ENCODE measurements around the gene CRELD2. TPM values are rescaled to one million over a fixed set of nuclear protein-coding genes. Genes with fewer than 3 reads are reported as not detected.

The CRELD2 gene
- total and polyA plus RNA-seq, 2 of the 13 experiments (the other 11 are each of a cell fraction or from before 2014, with no cell fraction given): 17.2 to 44.7 TPM

DNA sequence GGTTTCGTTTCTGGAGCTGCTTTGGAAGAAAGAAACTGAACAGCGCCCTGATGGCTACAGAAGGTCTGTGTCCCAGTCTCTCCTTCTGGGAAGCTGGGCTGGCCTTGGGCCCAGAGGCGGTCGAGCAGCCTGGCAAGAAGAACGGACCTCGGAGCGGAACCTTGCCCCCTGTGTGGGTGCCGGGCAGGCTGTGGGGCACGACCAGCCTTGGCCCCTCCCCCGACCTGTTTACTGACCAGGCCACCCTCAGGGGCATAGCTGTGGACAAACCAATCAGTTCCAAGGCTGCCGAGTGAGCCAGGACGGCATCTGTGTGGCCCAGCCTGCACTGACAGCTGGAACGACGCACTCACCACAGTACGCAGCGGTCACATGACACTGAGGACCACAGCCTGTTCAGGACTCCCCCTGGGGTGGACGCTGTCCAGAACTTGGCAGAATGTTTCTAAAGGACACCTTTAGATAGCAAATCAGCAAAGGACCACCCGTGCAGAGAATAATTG lies 49.3 kb downstream of the CRELD2 start (continued):
- TF ChIP-seq POLR2AphosphoS5 (IDR thresholded peaks at IDR 0.05; ENCODE audit: low read depth, low read length) (0 out of 2 replicates have a peak, but pooled peaks have one; percentile 22), ZBTB42 (CRISPR knock-in tag; IDR thresholded peaks at IDR 0.05) (no peak), IRX3 (CRISPR knock-in tag; IDR thresholded peaks at IDR 0.05; ENCODE audit: borderline replicate concordance, low read depth) (no peak), ZNF724P (CRISPR knock-in tag; IDR thresholded peaks at IDR 0.05; ENCODE audit: borderline replicate concordance) (no peak), ZEB1 (IDR thresholded peaks at IDR 0.05; ENCODE audit: insufficient replicate concordance, low read depth) (peak; percentile 22), MED1 (CRISPR knock-in tag; IDR thresholded peaks at IDR 0.05) (peak; percentile 55), SIN3A (IDR thresholded peaks at IDR 0.05; ENCODE audit: borderline replicate concordance, low read depth, low read length) (no peak; the same call in 1 of the 2 replicates), GABPB1 (CRISPR knock-in tag; IDR thresholded peaks at IDR 0.05) (peak; percentile 24; the same call in 1 of the 2 replicates), POLR2G (IDR thresholded peaks at IDR 0.05; ENCODE audit: low read depth, low read length) (peak; percentile 14; the same call in 1 of the 2 replicates), GATAD2A (CRISPR knock-in tag; IDR thresholded peaks at IDR 0.05) (peak; percentile 69), NFYC (CRISPR knock-in tag; IDR thresholded peaks at IDR 0.05) (0 out of 2 replicates have a peak, but pooled peaks have one; percentile 10), RAD51 (IDR thresholded peaks at IDR 0.05; ENCODE audit: borderline replicate concordance) (peak; percentile 58; the same call in 1 of the 2 replicates)
- TF ChIP-seq, protein P1, sequence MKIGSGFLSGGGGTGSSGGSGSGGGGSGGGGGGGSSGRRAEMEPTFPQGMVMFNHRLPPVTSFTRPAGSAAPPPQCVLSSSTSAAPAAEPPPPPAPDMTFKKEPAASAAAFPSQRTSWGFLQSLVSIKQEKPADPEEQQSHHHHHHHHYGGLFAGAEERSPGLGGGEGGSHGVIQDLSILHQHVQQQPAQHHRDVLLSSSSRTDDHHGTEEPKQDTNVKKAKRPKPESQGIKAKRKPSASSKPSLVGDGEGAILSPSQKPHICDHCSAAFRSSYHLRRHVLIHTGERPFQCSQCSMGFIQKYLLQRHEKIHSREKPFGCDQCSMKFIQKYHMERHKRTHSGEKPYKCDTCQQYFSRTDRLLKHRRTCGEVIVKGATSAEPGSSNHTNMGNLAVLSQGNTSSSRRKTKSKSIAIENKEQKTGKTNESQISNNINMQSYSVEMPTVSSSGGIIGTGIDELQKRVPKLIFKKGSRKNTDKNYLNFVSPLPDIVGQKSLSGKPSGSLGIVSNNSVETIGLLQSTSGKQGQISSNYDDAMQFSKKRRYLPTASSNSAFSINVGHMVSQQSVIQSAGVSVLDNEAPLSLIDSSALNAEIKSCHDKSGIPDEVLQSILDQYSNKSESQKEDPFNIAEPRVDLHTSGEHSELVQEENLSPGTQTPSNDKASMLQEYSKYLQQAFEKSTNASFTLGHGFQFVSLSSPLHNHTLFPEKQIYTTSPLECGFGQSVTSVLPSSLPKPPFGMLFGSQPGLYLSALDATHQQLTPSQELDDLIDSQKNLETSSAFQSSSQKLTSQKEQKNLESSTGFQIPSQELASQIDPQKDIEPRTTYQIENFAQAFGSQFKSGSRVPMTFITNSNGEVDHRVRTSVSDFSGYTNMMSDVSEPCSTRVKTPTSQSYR (CRISPR knock-in tag; IDR thresholded peaks at IDR 0.05; ENCODE audit: borderline replicate concordance): peak; percentile 65
- TF ChIP-seq, protein P2, sequence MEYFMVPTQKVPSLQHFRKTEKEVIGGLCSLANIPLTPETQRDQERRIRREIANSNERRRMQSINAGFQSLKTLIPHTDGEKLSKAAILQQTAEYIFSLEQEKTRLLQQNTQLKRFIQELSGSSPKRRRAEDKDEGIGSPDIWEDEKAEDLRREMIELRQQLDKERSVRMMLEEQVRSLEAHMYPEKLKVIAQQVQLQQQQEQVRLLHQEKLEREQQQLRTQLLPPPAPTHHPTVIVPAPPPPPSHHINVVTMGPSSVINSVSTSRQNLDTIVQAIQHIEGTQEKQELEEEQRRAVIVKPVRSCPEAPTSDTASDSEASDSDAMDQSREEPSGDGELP (IDR thresholded peaks at IDR 0.05; ENCODE audit: borderline replicate concordance, low read depth): peak; percentile 91; the same call in 1 of the 2 replicates
- TF ChIP-seq, protein P3, sequence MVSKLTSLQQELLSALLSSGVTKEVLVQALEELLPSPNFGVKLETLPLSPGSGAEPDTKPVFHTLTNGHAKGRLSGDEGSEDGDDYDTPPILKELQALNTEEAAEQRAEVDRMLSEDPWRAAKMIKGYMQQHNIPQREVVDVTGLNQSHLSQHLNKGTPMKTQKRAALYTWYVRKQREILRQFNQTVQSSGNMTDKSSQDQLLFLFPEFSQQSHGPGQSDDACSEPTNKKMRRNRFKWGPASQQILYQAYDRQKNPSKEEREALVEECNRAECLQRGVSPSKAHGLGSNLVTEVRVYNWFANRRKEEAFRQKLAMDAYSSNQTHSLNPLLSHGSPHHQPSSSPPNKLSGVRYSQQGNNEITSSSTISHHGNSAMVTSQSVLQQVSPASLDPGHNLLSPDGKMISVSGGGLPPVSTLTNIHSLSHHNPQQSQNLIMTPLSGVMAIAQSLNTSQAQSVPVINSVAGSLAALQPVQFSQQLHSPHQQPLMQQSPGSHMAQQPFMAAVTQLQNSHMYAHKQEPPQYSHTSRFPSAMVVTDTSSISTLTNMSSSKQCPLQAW (CRISPR knock-in tag; IDR thresholded peaks at IDR 0.05): peak; percentile 24; the same call in 1 of the 2 replicates
- TF ChIP-seq, protein P4, sequence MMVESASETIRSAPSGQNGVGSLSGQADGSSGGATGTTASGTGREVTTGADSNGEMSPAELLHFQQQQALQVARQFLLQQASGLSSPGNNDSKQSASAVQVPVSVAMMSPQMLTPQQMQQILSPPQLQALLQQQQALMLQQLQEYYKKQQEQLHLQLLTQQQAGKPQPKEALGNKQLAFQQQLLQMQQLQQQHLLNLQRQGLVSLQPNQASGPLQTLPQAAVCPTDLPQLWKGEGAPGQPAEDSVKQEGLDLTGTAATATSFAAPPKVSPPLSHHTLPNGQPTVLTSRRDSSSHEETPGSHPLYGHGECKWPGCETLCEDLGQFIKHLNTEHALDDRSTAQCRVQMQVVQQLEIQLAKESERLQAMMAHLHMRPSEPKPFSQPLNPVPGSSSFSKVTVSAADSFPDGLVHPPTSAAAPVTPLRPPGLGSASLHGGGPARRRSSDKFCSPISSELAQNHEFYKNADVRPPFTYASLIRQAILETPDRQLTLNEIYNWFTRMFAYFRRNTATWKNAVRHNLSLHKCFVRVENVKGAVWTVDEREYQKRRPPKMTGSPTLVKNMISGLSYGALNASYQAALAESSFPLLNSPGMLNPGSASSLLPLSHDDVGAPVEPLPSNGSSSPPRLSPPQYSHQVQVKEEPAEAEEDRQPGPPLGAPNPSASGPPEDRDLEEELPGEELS (CRISPR knock-in tag; IDR thresholded peaks at IDR 0.05): peak; percentile 54
- TF ChIP-seq, protein P5, sequence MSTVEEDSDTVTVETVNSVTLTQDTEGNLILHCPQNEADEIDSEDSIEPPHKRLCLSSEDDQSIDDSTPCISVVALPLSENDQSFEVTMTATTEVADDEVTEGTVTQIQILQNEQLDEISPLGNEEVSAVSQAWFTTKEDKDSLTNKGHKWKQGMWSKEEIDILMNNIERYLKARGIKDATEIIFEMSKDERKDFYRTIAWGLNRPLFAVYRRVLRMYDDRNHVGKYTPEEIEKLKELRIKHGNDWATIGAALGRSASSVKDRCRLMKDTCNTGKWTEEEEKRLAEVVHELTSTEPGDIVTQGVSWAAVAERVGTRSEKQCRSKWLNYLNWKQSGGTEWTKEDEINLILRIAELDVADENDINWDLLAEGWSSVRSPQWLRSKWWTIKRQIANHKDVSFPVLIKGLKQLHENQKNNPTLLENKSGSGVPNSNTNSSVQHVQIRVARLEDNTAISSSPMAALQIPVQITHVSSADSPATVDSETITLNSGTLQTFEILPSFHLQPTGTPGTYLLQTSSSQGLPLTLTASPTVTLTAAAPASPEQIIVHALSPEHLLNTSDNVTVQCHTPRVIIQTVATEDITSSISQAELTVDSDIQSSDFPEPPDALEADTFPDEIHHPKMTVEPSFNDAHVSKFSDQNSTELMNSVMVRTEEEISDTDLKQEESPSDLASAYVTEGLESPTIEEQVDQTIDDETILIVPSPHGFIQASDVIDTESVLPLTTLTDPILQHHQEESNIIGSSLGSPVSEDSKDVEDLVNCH (CRISPR knock-in tag; IDR thresholded peaks at IDR 0.05): no peak
- TF ChIP-seq, protein P6, sequence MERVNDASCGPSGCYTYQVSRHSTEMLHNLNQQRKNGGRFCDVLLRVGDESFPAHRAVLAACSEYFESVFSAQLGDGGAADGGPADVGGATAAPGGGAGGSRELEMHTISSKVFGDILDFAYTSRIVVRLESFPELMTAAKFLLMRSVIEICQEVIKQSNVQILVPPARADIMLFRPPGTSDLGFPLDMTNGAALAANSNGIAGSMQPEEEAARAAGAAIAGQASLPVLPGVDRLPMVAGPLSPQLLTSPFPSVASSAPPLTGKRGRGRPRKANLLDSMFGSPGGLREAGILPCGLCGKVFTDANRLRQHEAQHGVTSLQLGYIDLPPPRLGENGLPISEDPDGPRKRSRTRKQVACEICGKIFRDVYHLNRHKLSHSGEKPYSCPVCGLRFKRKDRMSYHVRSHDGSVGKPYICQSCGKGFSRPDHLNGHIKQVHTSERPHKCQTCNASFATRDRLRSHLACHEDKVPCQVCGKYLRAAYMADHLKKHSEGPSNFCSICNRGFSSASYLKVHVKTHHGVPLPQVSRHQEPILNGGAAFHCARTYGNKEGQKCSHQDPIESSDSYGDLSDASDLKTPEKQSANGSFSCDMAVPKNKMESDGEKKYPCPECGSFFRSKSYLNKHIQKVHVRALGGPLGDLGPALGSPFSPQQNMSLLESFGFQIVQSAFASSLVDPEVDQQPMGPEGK (CRISPR knock-in tag; IDR thresholded peaks at IDR 0.05): peak; percentile 48; the same call in 1 of the 2 replicates

All from HepG2 (cell line).